Measurements from ENCODE around the gene USP48.

GRCh38 chr1:21663951-21664805 is 118.8 kb downstream of the USP48 start:
- TF ChIP-seq CTCF (IDR thresholded peaks at IDR 0.05; ENCODE audit: low read depth, low read length) (no peak), EZH2phosphoT487 (IDR thresholded peaks at IDR 0.05; ENCODE audit: low read depth) (no peak)
